Measurements from ENCODE around the gene ANKS3. TPM values are rescaled to one million over a fixed set of nuclear protein-coding genes. Genes with fewer than 3 reads are reported as not detected.

ANKS3 gene
- polyA plus RNA-seq, 2 of the 4 experiments (the other 2 are of a cell fraction) = 22.7 to 27.1 TPM

GRCh38 chr16:4766875-4767628, 33.0 kb upstream of the ANKS3 start, which contains the start of gene ZNF500:
TSS of gene ZNF500 (minus strand) at chr16:4767162. CDS start at chr16:4765978, 1,184 bp downstream.
- Histone ChIP-seq H3K4me2 (peak within 1 kb of the TSS; percentile 86), H3K9me3 (no peaks in the 10 kb centered on the region), H3K4me3 (peak within 1 kb of the TSS; percentile 81), H3K4me1 (peaks cover 17% of the 10 kb centered on the region; the same call in 2 of the 3 replicates), H3K27ac (peak within 1 kb of the TSS; percentile 84 to 98)
- CTCF ChIA-PET = interaction anchor here (0.7 to 1.2 kb wide), 4 partner anchors 103 to 189 kb away, joined by 3 to 5 read pairs (median 3); no protein-coding TSS in a partner anchor
- DNase-seq (ENCODE audit: low read depth in 1 of 2, low spot score in 1 of 2) = peak; percentile 96 to 97
- no peak for TF ChIP-seq CHD4 (IDR thresholded peaks at IDR 0.05; ENCODE audit: borderline replicate concordance)
- TF ChIP-seq NR3C1 (IDR thresholded peaks at IDR 0.05) = no peak
- TF ChIP-seq KDM5A (IDR thresholded peaks at IDR 0.05) = peak; percentile 61; the same call in 1 of the 2 replicates
- peak; percentile 50 to 70; a peak in 4 of 5 replicates for TF ChIP-seq JUN (IDR thresholded peaks at IDR 0.05)
- TF ChIP-seq MYC (IDR thresholded peaks at IDR 0.05; ENCODE audit: borderline replicate concordance, low read length) = peak; percentile 58; the same call in 1 of the 2 replicates
- TF ChIP-seq, protein P1, sequence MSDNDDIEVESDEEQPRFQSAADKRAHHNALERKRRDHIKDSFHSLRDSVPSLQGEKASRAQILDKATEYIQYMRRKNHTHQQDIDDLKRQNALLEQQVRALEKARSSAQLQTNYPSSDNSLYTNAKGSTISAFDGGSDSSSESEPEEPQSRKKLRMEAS (IDR thresholded peaks at IDR 0.05) = peak; percentile 87
- TF ChIP-seq KDM1A (IDR thresholded peaks at IDR 0.05; ENCODE audit: low read depth) = peak; percentile 63; the same call in 1 of the 2 replicates
- TF ChIP-seq POLR2A (IDR thresholded peaks at IDR 0.05; ENCODE audit: low read length) = peak; percentile 75
- 0 out of 2 replicates have a peak, but pooled peaks have one; percentile 52 for TF ChIP-seq RFX5 (IDR thresholded peaks at IDR 0.05)
- TF ChIP-seq, protein P2, sequence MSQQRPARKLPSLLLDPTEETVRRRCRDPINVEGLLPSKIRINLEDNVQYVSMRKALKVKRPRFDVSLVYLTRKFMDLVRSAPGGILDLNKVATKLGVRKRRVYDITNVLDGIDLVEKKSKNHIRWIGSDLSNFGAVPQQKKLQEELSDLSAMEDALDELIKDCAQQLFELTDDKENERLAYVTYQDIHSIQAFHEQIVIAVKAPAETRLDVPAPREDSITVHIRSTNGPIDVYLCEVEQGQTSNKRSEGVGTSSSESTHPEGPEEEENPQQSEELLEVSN (IDR thresholded peaks at IDR 0.05; ENCODE audit: borderline replicate concordance, low read depth) = peak; percentile 62; the same call in 1 of the 2 replicates
- TF ChIP-seq ZC3H11A (IDR thresholded peaks at IDR 0.05) = no peak
- TF ChIP-seq PHF8 (IDR thresholded peaks at IDR 0.05; ENCODE audit: borderline replicate concordance, low read depth) = peak; percentile 89
- TF ChIP-seq BCL3 (IDR thresholded peaks at IDR 0.05) = peak; percentile 61; the same call in 1 of the 3 replicates
- TF ChIP-seq GATA3 (IDR thresholded peaks at IDR 0.05; ENCODE audit: borderline replicate concordance) = peak; percentile 30; the same call in 1 of the 2 replicates
- no peak for TF ChIP-seq RAD21 (conservative IDR thresholded peaks at IDR 0.05 in 1 of 2, IDR thresholded peaks at IDR 0.05 in 1 of 2)
- FAIRE-seq = no peak
- POLR2A ChIA-PET = interaction anchor here (1.3 to 2.3 kb wide), 3 partner anchors 32 to 151 kb away, joined by 3 to 25 read pairs (median 5); partner anchors contain the start of genes ANKS3 and DNAAF8
- WGBS (ENCODE audit: missing lambda C conversion rate) = 2% methylated on average over 17 of the region's 72 CpGs
- peak; percentile 86 to 94 for ATAC-seq

DNA sequence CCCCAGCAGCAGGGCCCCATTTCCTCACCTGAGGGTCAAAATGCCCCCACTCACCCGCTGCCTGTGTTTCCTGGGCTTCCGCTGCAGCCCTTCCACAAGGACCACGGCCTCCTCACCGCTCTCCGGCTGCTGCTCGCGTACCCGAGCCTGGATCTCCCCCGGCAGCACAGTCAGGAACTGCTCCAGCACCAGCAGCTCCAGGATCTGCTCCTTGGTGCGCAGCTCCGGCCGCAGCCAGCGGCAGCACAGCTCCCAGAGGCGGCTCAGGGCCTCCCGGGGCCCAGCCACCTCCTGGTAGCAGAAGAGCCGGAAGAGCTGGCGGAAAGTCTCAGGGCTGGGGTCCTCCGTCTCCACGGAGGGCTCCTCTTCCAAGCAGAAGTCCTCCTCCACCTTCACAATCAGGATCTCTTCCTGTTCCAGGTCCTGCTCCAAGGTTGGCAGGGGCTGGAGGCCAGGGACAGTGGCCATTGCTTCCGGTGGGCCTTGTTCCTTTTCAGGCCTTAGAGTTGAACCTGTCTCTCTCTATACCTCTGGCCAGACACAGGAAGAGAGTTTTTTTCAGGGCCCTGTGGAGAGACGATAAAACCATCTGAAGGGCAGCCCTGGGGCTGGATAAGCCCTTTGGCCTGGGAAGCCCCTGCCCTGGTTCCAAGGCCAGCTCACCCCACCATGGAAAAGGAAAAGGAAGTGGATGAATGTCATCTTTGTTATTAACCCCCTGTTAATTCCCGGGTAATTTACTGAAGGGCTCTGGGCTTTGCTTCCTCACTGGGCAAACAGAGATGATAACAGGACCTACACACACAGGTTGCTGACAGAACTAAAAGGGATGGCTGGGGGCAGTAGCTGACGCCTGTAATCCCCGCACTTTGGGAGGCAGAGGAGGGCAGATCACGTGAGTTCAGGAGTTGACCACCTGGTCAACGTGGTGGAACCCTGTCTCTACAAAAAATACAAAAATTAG, 31.7 kb upstream of the ANKS3 start:
- Histone ChIP-seq H3K4me2 (peak overlapping the region; percentile 85), H3K4me3 (peak overlapping the region; percentile 81), H3K9me3 (no peaks in the 10 kb centered on the region), H3K4me1 (peaks cover 17% of the 10 kb centered on the region; the same call in 2 of the 3 replicates), H3K27ac (peak overlapping the region; percentile 84 to 98)
- FAIRE-seq (no peak), ATAC-seq (no peak), DNase-seq (ENCODE audit: low read depth in 1 of 2, low spot score in 1 of 2) (no peak)
- TF ChIP-seq JUN (IDR thresholded peaks at IDR 0.05) (no peak), USF2 (IDR thresholded peaks at IDR 0.05) (peak; percentile 31)
- WGBS (ENCODE audit: missing lambda C conversion rate) = 74% methylated on average over 20 of the region's 26 CpGs
- ChIA-PET CTCF (interaction anchor here (0.6 to 1.4 kb wide), 3 partner anchors 55 to 190 kb away, joined by 3 to 6 read pairs (median 4); no protein-coding TSS in a partner anchor), POLR2A (interaction anchor here (1.8 kb wide), 1 partner anchor 31 kb away, joined by 5 read pairs; the partner anchor contains the start of gene DNAAF8)

Data from A549 (cell line).